ENCODE measurements around the gene ADGRG1.

ADGRG1 gene

GRCh38 chr16:57620335-57621231 is 7.8 kb upstream of the ADGRG1 start:
- DNase-seq (ENCODE audit: low read depth): no peak

GRCh38 chr16:57621521-57622271 is 6.7 kb upstream of the ADGRG1 start:
- no peak for DNase-seq (ENCODE audit: low read depth)

- no peak for DNase-seq (ENCODE audit: low read depth)
Measured at GRCh38 chr16:57622361-57623250, 5.8 kb upstream of the ADGRG1 start.

GRCh38 chr16:57623251-57624043 is 5.0 kb upstream of the ADGRG1 start:
- no peak for DNase-seq (ENCODE audit: low read depth)

GRCh38 chr16:57624044-57624688 is 4.3 kb upstream of the ADGRG1 start:
- no peak for DNase-seq (ENCODE audit: low read depth)

GRCh38 chr16:57624806-57625500 is 3.5 kb upstream of the ADGRG1 start:
- no peak for DNase-seq (ENCODE audit: low read depth)

GRCh38 chr16:57626420-57627170 is 1.8 kb upstream of the ADGRG1 start:
- DNase-seq (ENCODE audit: low read depth): no peak

- no peak for DNase-seq (ENCODE audit: low read depth)
Measured at GRCh38 chr16:57627184-57627871, 1.1 kb upstream of the ADGRG1 start.

- no peak for DNase-seq (ENCODE audit: low read depth)
Measured at GRCh38 chr16:57628783-57629293, 408 bp downstream of the ADGRG1 start.

GRCh38 chr16:57629516-57630406 is 1.3 kb downstream of the ADGRG1 start:
- DNase-seq (ENCODE audit: low read depth): no peak

- no peak for DNase-seq (ENCODE audit: low read depth)
Measured at GRCh38 chr16:57630407-57630797, 2.0 kb downstream of the ADGRG1 start.

GRCh38 chr16:57630931-57631845 is 2.8 kb downstream of the ADGRG1 start:
- DNase-seq (ENCODE audit: low read depth): no peak

GRCh38 chr16:57632568-57632967 is 4.1 kb downstream of the ADGRG1 start:
- no peak for DNase-seq (ENCODE audit: low read depth)

- no peak for DNase-seq (ENCODE audit: low read depth)
Measured at GRCh38 chr16:57633383-57634064, 5.1 kb downstream of the ADGRG1 start.

GRCh38 chr16:57634171-57634570 is 5.7 kb downstream of the ADGRG1 start:
- DNase-seq (ENCODE audit: low read depth): no peak
